HTERT RPE-1 (cell line): ENCODE measurements around the gene MFSD1.

Experiments
- in situ Hi-C: fragments of 300-500 bp; cut with MboI; formaldehyde crosslinking; loops from 4 replicates; pipeline ENCODE4 v1.14.3; 2020; ENCODE audit warnings: low sequenced_read_pairs

The MFSD1 gene

DNA sequence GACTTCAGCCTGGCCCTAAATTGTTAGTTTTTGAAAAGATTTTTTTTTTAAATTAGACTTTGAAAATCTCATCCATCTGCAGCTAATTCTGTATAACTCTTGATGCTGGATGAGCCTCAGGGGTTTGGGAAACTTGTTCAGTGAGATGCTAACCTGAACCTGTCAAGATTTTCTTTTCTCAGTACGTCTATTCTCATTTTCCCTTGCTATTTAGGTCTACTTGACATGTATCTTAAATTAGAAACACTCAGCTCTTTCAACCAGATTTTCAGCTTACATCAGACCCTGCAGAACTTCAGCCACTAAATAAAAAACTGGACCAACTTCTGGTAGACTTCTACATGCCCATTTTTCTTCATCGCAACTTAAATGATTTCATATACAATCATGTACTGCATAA is 61.4 kb downstream of the MFSD1 start:
- in situ Hi-C loops: no loop called here

DNA sequence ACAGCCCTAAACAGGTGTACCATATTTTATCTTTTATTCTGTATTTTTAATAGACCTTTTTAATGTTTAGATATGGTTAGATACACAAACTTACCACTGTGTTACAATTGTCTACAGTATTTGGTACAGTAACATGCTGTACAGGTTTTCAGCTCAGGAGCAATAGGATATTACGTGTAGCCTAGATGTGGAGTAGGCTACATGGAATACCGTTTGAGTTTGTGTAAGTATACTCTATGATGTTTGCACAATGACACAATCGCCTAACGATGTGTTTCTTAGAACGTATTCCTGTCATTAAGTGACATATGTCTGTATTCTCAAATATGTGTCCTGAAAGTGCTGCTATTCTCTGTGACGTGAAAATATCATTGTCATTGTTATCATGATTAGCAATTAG is 62.6 kb downstream of the MFSD1 start:
- in situ Hi-C loops: no loop called here

DNA sequence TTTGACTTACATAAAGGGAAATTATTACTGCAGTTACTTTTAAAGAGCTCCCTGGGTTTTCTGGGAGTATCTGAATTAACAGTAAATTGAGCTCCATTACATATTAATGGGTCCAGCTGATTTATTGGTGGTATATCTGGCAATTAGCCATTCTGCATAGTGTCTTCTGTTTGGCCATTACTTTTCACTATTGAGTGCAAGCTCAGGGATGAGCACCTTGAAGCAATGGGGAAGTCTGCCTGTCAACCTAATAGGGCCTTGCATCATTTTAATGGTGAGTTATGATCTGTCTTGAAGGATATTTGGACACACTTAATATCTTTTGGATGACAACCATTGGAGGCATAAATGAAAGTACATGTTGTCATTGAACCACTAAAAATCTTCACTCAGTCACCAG is 73.8 kb downstream of the MFSD1 start:
- in situ Hi-C loops: no loop called here
